DND-41 (cell line): ENCODE data around the gene TST.
"Not testable (repeated sequence)": the region's sequence is repeated elsewhere in the genome, so short reads cannot be mapped to it uniquely, and the experiment has no call there.

Source experiments
- CTCF ChIP-seq: IDR thresholded peaks from 2 replicates; pipeline ENCODE4 v1.5.1; 2012; ENCODE audit warnings: borderline replicate concordance, low read length, moderate library complexity, mild to moderate bottlenecking; ENCODE audit not compliant: poor library complexity, severe bottlenecking; ENCODE audit errors: extremely low read depth
- EZH2 ChIP-seq: IDR thresholded peaks from 3 replicates; pipeline ENCODE4 v1.6.1; 2012; ENCODE audit warnings: borderline replicate concordance, low read depth, mild to moderate bottlenecking, moderate library complexity, low read length, inconsistent platforms; ENCODE audit not compliant: severe bottlenecking

- TF ChIP-seq CTCF, EZH2: not testable (repeated sequence)
These were observed 30.2 kb downstream of the TST start for GRCh38 chr22:36989012-36989411.
